Measurements from ENCODE around the gene KHK.

Gene KHK

GRCh38 chr2:27135478-27135955 is 48.9 kb downstream of the KHK start:
- TF ChIP-seq CTCF (conservative IDR thresholded peaks at IDR 0.05): no peak
- no peak overlapping the region for H3K27ac ChIP-seq

GRCh38 chr2:27136751-27137150 is 50.2 kb downstream of the KHK start:
- TF ChIP-seq CTCF (conservative IDR thresholded peaks at IDR 0.05): no peak
- H3K27ac ChIP-seq: no peak overlapping the region

- no peak for TF ChIP-seq CTCF (conservative IDR thresholded peaks at IDR 0.05)
- no peak overlapping the region for H3K27ac ChIP-seq
Measured at GRCh38 chr2:27137322-27137935, 50.9 kb downstream of the KHK start.

GRCh38 chr2:27138111-27138510 is 51.5 kb downstream of the KHK start:
- no peak overlapping the region for H3K27ac ChIP-seq
- TF ChIP-seq CTCF (conservative IDR thresholded peaks at IDR 0.05): no peak

GRCh38 chr2:27139310-27139709 is 52.7 kb downstream of the KHK start, which contains the start of gene PRR30:
Gene PRR30, minus strand, starts transcription at chr2:27139410. Its CDS starts 1,081 bp downstream, at chr2:27138329.
- TF ChIP-seq CTCF (conservative IDR thresholded peaks at IDR 0.05): no peak
- H3K27ac ChIP-seq: no peak within 1 kb of the TSS

- no peak overlapping the region for H3K27ac ChIP-seq
- no peak for TF ChIP-seq CTCF (conservative IDR thresholded peaks at IDR 0.05)
Measured at GRCh38 chr2:27143285-27143684, 56.7 kb downstream of the KHK start.

GRCh38 chr2:27145682-27146081 is 59.1 kb downstream of the KHK start:
- no peak for TF ChIP-seq CTCF (conservative IDR thresholded peaks at IDR 0.05)

More at GRCh38 chr2:27145682-27146081, 59.1 kb downstream of the KHK start:
- no peak overlapping the region for H3K27ac ChIP-seq
